ENCODE measurements around the gene EFR3B. TPM values are rescaled to one million over a fixed set of nuclear protein-coding genes. Genes with fewer than 3 reads are reported as not detected.

EFR3B gene
- total and polyA plus RNA-seq, 8 donors: 0.23 to 1.0 (median 0.49) TPM

- 74 to 83% methylated on average over 5 of the region's 5 CpGs for WGBS, 2 donors
- no peaks in the 10 kb centered on the region for H3K27me3 ChIP-seq
- intact Hi-C loops (cut with DNase I): no loop called here
- H3K27ac ChIP-seq: no peak overlapping the region
- H3K4me1 ChIP-seq: no peaks in the 10 kb centered on the region
- TF ChIP-seq, protein P1, sequence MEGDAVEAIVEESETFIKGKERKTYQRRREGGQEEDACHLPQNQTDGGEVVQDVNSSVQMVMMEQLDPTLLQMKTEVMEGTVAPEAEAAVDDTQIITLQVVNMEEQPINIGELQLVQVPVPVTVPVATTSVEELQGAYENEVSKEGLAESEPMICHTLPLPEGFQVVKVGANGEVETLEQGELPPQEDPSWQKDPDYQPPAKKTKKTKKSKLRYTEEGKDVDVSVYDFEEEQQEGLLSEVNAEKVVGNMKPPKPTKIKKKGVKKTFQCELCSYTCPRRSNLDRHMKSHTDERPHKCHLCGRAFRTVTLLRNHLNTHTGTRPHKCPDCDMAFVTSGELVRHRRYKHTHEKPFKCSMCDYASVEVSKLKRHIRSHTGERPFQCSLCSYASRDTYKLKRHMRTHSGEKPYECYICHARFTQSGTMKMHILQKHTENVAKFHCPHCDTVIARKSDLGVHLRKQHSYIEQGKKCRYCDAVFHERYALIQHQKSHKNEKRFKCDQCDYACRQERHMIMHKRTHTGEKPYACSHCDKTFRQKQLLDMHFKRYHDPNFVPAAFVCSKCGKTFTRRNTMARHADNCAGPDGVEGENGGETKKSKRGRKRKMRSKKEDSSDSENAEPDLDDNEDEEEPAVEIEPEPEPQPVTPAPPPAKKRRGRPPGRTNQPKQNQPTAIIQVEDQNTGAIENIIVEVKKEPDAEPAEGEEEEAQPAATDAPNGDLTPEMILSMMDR (IDR thresholded peaks at IDR 0.05): no peak
- FAIRE-seq: no peak
- H3K9me3 ChIP-seq: no peaks in the 10 kb centered on the region
- no peak for ATAC-seq
- H3K36me3 ChIP-seq: no peaks in the 10 kb centered on the region
- no peak overlapping the region for H3K4me3 ChIP-seq
- no peak for DNase-seq
Observed at GRCh38 chr2:25104736-25105135, 62.9 kb downstream of the EFR3B start.

DNA sequence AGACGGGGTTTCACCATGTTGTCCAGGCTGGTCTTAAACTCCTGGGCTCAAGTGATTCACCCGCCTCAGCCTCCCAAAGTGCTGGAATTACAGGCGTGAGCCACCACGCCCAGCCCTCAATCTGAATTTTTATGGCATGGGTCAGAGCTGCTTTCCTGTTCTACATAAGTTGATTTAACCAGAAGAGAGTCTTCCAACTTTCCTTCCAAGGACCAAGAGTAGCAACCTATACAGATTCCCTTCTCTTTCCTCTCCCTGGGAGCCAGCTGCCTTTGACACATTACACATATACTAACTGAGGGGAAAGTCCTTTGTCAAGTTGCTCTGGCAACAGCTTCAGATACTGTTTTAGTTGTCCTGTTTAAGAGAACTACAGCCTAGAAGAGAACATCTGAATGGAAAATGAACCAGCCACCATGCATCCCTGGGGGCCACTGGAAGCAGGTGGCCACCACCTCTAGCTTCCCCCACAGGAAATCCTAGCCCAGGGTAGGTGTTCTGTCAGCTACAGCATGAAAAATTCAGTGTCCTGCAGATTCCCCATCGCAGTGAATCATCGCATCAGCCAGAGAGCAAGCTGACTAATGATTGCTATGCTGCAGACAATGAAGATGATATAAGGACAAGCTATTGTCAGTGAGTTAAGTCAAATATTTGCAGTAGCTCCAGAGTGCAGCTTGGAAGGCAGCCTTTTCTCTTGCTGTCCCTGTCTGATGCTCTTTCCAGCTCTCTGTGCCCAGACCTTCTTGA is 63.6 kb downstream of the EFR3B start:
- FAIRE-seq (no peak), DNase-seq (no peak), ATAC-seq (no peak)
- Histone ChIP-seq H3K27ac (no peak overlapping the region), H3K27me3 (no peaks in the 10 kb centered on the region), H3K4me3 (no peak overlapping the region), H3K4me1 (no peaks in the 10 kb centered on the region), H3K36me3 (no peaks in the 10 kb centered on the region), H3K9me3 (no peaks in the 10 kb centered on the region)
- TF ChIP-seq, protein P1 (IDR thresholded peaks at IDR 0.05): no peak
- intact Hi-C loops (cut with DNase I): no loop called here
- 75 to 85% methylated on average over 6 of the region's 6 CpGs for WGBS, 2 donors

DNA sequence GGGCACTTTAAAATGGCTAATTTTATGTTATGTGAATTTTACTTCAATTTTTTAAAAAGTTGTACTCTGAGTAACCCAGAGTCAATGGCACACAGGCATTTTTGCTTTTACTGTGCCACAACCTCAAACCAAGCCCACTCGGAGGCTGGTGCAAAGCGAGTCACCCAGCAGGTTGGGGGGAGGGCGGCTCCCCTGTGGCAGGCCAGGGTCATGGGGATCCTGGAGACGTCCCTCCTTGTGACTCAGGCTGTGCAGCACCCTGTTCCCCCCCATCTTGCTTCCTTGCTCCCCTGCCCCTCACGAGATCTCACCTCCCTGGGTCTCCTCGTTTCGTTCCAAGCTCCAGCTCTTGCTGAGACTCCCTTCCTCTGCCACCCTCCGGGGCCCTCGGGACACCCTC is 67.9 kb downstream of the EFR3B start:
- no peak overlapping the region for H3K4me3 ChIP-seq
- intact Hi-C loops (cut with DNase I): loop anchor here in 1 of 3 donors (10.0 kb wide), 1 partner anchor 45 kb away; no protein-coding TSS in a partner anchor
- H3K27me3 ChIP-seq: no peaks in the 10 kb centered on the region
- no peaks in the 10 kb centered on the region for H3K9me3 ChIP-seq
- no peaks in the 10 kb centered on the region for H3K4me1 ChIP-seq
- H3K27ac ChIP-seq: no peak overlapping the region
- WGBS, 2 donors: 83% methylated on average over 9 of the region's 9 CpGs
- ATAC-seq: no peak
- H3K36me3 ChIP-seq: no peaks in the 10 kb centered on the region
- no peak for DNase-seq
- no peak for FAIRE-seq
- TF ChIP-seq, protein P1 (IDR thresholded peaks at IDR 0.05): no peak

DNA sequence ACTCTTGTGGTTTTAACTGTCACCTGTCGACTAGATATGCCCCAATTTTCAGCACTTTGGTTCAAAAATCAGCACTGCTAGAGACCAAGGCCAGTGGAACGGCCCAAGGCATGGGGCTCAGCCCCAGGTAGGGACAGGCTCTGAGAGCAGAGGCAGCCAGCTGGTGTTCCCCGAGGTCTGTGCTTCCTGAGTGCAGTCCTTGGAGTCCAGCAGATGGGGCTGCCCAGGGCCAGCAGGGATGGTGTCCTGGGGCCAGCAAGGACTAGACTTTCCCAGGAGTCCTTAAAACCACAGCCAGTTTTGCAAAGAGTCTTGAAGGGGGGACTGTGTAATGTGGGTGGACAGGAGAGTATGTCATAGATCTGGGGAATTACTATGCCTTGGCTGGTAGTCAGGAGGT is 70.2 kb downstream of the EFR3B start:
- FAIRE-seq: no peak
- 81 to 86% methylated on average over 3 of the region's 3 CpGs for WGBS, 2 donors
- no peak for ATAC-seq
- Histone ChIP-seq H3K27ac (no peak overlapping the region), H3K4me1 (no peaks in the 10 kb centered on the region), H3K4me3 (no peak overlapping the region), H3K27me3 (no peaks in the 10 kb centered on the region), H3K9me3 (no peaks in the 10 kb centered on the region), H3K36me3 (no peaks in the 10 kb centered on the region)
- TF ChIP-seq, protein P1 (IDR thresholded peaks at IDR 0.05): no peak
- intact Hi-C loops (cut with DNase I): loop anchor here in 1 of 3 donors (10.0 kb wide), 1 partner anchor 47 kb away; no protein-coding TSS in a partner anchor
- DNase-seq: no peak

DNA sequence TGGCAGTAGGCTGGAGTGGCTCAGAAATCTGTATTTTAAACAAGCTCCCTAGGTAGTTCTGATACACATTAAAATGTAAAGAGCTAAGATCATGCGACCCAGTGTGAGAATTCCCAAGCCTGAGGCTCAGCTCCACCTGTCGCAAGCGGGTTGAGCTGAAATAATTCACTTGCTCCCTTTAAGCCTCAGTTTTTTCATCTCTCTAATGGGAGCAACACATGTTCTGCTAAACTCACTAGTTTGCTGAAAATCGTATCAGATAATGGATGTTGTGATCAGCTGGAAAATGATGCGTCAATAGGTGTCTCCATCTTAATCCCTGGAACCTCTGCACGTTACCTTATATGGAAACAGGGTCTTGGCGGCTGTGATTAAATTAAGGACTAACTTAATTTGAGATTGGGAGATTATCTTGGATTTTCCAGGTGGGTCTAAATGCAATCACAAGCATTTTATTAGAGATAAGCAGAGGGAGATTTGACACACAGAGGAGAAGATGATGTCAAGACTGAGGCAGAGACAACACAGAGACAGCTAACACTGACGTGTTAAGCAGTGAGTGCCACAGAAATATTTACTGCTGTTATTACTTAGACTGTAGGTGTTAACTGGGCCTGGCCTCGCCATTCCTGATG is 73.5 kb downstream of the EFR3B start:
- Histone ChIP-seq H3K4me3 (no peak overlapping the region), H3K27me3 (no peaks in the 10 kb centered on the region), H3K9me3 (no peaks in the 10 kb centered on the region), H3K4me1 (no peaks in the 10 kb centered on the region), H3K27ac (no peak overlapping the region), H3K36me3 (no peaks in the 10 kb centered on the region)
- FAIRE-seq (no peak), ATAC-seq (no peak), DNase-seq (no peak)
- 87 to 91% methylated on average over 9 of the region's 9 CpGs for WGBS, 2 donors
- TF ChIP-seq, protein P1 (IDR thresholded peaks at IDR 0.05): no peak
- intact Hi-C loops (cut with DNase I): loop anchor here in 1 of 3 donors (10.0 kb wide), 1 partner anchor 51 kb away; no protein-coding TSS in a partner anchor
